ENCODE data around the gene ACO1.
"Not testable (repeated sequence)": the region's sequence is repeated elsewhere in the genome, so short reads cannot be mapped to it uniquely, and the experiment has no call there.

The ACO1 gene

GRCh38 chr9:32384364-32385151 is at the start of gene ACO1:
Gene ACO1, plus strand, starts transcription at chr9:32384643. Its CDS starts 20,864 bp downstream, at chr9:32405507.
- peak; percentile 63 to 83 for DNase-seq (ENCODE audit: low read depth in 2 of 2)

- DNase-seq (ENCODE audit: low read depth in 2 of 2): no peak
Observed at GRCh38 chr9:32334916-32335895, 49.2 kb upstream of the ACO1 start.

GRCh38 chr9:32339424-32339823 is 45.0 kb upstream of the ACO1 start:
- no peak for DNase-seq (ENCODE audit: low read depth in 2 of 2)

- DNase-seq (ENCODE audit: low read depth in 2 of 2): no peak
Observed at GRCh38 chr9:32340361-32340760, 44.1 kb upstream of the ACO1 start.

- no peak for DNase-seq (ENCODE audit: low read depth in 2 of 2)
Observed at GRCh38 chr9:32344551-32345182, 39.8 kb upstream of the ACO1 start.

GRCh38 chr9:32345243-32345642 is 39.2 kb upstream of the ACO1 start:
- no peak for DNase-seq (ENCODE audit: low read depth in 2 of 2)

GRCh38 chr9:32347571-32347970 is 36.9 kb upstream of the ACO1 start:
- no peak for DNase-seq (ENCODE audit: low read depth in 2 of 2)

- DNase-seq (ENCODE audit: low read depth in 2 of 2): no peak
Observed at GRCh38 chr9:32348106-32348695, 36.2 kb upstream of the ACO1 start.

- no peak for DNase-seq (ENCODE audit: low read depth in 2 of 2)
Observed at GRCh38 chr9:32349013-32349412, 35.4 kb upstream of the ACO1 start.

- DNase-seq (ENCODE audit: low read depth in 2 of 2): no peak
Observed at GRCh38 chr9:32350682-32351081, 33.8 kb upstream of the ACO1 start.

GRCh38 chr9:32351845-32352244 is 32.6 kb upstream of the ACO1 start:
- DNase-seq (ENCODE audit: low read depth in 2 of 2): no peak

- not testable (repeated sequence) for DNase-seq (ENCODE audit: low read depth in 2 of 2)
Observed at GRCh38 chr9:32353476-32353875, 31.0 kb upstream of the ACO1 start.

- DNase-seq (ENCODE audit: low read depth in 2 of 2): no peak
Observed at GRCh38 chr9:32359452-32359851, 25.0 kb upstream of the ACO1 start.

GRCh38 chr9:32360983-32361673 is 23.3 kb upstream of the ACO1 start:
- no peak for DNase-seq (ENCODE audit: low read depth in 2 of 2)

- no peak for DNase-seq (ENCODE audit: low read depth in 2 of 2)
Observed at GRCh38 chr9:32371279-32371678, 13.2 kb upstream of the ACO1 start.

GRCh38 chr9:32371679-32372078 is 12.8 kb upstream of the ACO1 start:
- no peak for DNase-seq (ENCODE audit: low read depth in 2 of 2)

GRCh38 chr9:32376285-32376684 is 8.2 kb upstream of the ACO1 start:
- no peak for DNase-seq (ENCODE audit: low read depth in 2 of 2)

GRCh38 chr9:32378496-32378895 is 5.9 kb upstream of the ACO1 start:
- no peak for DNase-seq (ENCODE audit: low read depth in 2 of 2)

- DNase-seq (ENCODE audit: low read depth in 2 of 2): peak in 1 of 2 donors; percentile 49
Observed at GRCh38 chr9:32378993-32379729, 5.3 kb upstream of the ACO1 start.

- no peak for DNase-seq (ENCODE audit: low read depth in 2 of 2)
Observed at GRCh38 chr9:32380944-32381343, 3.5 kb upstream of the ACO1 start.
